Memory B cell (primary cell): ENCODE results near the gene CREB3L1.

ENCODE experiments used
- ATAC-seq: fragments of 150-1000 bp; cut with Tn5 transposase; 2 replicates; pipeline ENCODE4 v1.10.0; 2021; ENCODE audit warnings: low read depth, mild to moderate bottlenecking, moderate library complexity
- DNase-seq, 2 donors: peaks; one replicate each; pipeline ENCODE4 v3.0.0; 2022; ENCODE audit warnings: low spot score in 2 of 2
- H3K27ac Mint-ChIP-seq: one replicate; pipeline ENCODE4 v1.8.0; 2022; ENCODE audit warnings: mild to moderate bottlenecking, moderate library complexity, mixed read lengths
- H3K27me3 Mint-ChIP-seq: one replicate; pipeline ENCODE4 v1.8.0; 2022; ENCODE audit warnings: mixed read lengths
- H3K36me3 Mint-ChIP-seq: one replicate; pipeline ENCODE4 v1.8.0; 2022; ENCODE audit warnings: mild to moderate bottlenecking, mixed read lengths
- H3K4me1 Mint-ChIP-seq: one replicate; pipeline ENCODE4 v1.8.0; 2022; ENCODE audit warnings: mixed read lengths
- H3K4me3 Mint-ChIP-seq: one replicate; pipeline ENCODE4 v1.8.0; 2022; ENCODE audit warnings: mild to moderate bottlenecking, moderate library complexity, mixed read lengths
- H3K9me3 Mint-ChIP-seq: one replicate; pipeline ENCODE4 v1.8.0; 2022; ENCODE audit warnings: mixed read lengths

CREB3L1 gene

GRCh38 chr11:46242952-46243795 is 34.3 kb upstream of the CREB3L1 start:
- Mint-ChIP-seq H3K9me3 (no peaks in the 10 kb centered on the region), H3K27me3 (peaks cover 18% of the 10 kb centered on the region), H3K36me3 (no peaks in the 10 kb centered on the region), H3K4me3 (peak overlapping the region; percentile 83), H3K27ac (no peak overlapping the region), H3K4me1 (peaks cover 3% of the 10 kb centered on the region)
- DNase-seq (peak; percentile 72 to 80), ATAC-seq (peak; percentile 73)

- Mint-ChIP-seq H3K9me3 (no peaks in the 10 kb centered on the region), H3K27me3 (peaks cover 20% of the 10 kb centered on the region), H3K4me3 (peak overlapping the region; percentile 83), H3K36me3 (no peaks in the 10 kb centered on the region), H3K4me1 (peaks cover 3% of the 10 kb centered on the region), H3K27ac (no peak overlapping the region)
- ATAC-seq, result no peak
- DNase-seq, result no peak
Measured at GRCh38 chr11:46243796-46244109, 33.7 kb upstream of the CREB3L1 start.

GRCh38 chr11:46246521-46246920 is 30.9 kb upstream of the CREB3L1 start:
- no peak overlapping the region for H3K27ac Mint-ChIP-seq
- no peak for ATAC-seq
- no peak for DNase-seq
- H3K9me3 Mint-ChIP-seq, result no peaks in the 10 kb centered on the region
- H3K4me1 Mint-ChIP-seq, result no peaks in the 10 kb centered on the region
- H3K36me3 Mint-ChIP-seq, result no peaks in the 10 kb centered on the region
- peaks cover 17% of the 10 kb centered on the region for H3K27me3 Mint-ChIP-seq
- H3K4me3 Mint-ChIP-seq, result no peak overlapping the region

GRCh38 chr11:46247090-46247489 is 30.4 kb upstream of the CREB3L1 start:
- Mint-ChIP-seq H3K4me1 (no peaks in the 10 kb centered on the region), H3K4me3 (no peak overlapping the region), H3K36me3 (no peaks in the 10 kb centered on the region), H3K9me3 (no peaks in the 10 kb centered on the region), H3K27me3 (peaks cover 17% of the 10 kb centered on the region), H3K27ac (no peak overlapping the region)
- ATAC-seq, result no peak
- no peak for DNase-seq

- no peak for DNase-seq
- Mint-ChIP-seq H3K9me3 (no peaks in the 10 kb centered on the region), H3K27ac (no peak overlapping the region), H3K4me1 (no peaks in the 10 kb centered on the region), H3K27me3 (peaks cover 22% of the 10 kb centered on the region), H3K36me3 (no peaks in the 10 kb centered on the region), H3K4me3 (no peak overlapping the region)
- no peak for ATAC-seq
Measured at GRCh38 chr11:46247659-46248058, 29.8 kb upstream of the CREB3L1 start.

DNA sequence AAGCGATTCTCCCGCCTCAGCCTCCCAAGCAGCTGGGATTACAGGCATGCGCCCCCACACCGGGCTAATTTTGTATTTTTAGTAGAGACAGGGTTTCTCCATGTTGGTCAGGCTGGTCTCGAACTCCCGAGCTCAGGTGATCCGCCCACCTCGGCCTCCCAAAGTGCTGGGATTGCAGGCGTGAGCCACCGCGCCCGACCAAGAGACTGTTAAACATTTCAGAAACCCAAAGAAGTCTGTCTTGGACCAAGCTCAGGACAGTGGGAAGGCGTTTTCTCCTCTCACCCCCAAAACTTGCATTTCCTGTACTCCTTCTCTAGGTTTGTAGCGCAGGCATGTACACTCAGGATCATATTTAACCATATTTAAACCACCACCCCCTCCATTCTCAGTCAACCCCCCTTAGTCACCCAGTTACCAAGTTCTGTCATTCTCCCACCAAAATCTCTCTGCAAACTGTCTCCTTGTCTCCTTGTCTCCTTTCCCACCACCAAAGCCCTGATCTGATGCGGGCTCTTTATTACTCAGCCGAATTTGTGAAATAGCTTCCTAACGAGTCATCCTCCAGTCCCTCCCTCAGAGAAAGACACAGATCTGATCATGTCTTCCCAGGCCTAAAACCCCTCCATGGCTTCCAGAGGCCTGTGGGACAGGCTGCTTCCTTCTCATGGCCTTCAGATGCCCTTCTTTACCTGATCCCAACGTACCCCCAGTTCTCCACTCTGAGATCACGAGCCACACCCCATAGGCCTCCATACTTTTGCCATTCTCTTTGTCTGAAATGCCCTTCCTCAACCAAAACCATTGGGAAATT is 29.0 kb upstream of the CREB3L1 start:
- Mint-ChIP-seq H3K9me3 (no peaks in the 10 kb centered on the region), H3K4me3 (no peak overlapping the region), H3K27me3 (peaks cover 22% of the 10 kb centered on the region), H3K4me1 (no peaks in the 10 kb centered on the region), H3K36me3 (no peaks in the 10 kb centered on the region), H3K27ac (no peak overlapping the region)
- ATAC-seq (no peak), DNase-seq (no peak)

DNA sequence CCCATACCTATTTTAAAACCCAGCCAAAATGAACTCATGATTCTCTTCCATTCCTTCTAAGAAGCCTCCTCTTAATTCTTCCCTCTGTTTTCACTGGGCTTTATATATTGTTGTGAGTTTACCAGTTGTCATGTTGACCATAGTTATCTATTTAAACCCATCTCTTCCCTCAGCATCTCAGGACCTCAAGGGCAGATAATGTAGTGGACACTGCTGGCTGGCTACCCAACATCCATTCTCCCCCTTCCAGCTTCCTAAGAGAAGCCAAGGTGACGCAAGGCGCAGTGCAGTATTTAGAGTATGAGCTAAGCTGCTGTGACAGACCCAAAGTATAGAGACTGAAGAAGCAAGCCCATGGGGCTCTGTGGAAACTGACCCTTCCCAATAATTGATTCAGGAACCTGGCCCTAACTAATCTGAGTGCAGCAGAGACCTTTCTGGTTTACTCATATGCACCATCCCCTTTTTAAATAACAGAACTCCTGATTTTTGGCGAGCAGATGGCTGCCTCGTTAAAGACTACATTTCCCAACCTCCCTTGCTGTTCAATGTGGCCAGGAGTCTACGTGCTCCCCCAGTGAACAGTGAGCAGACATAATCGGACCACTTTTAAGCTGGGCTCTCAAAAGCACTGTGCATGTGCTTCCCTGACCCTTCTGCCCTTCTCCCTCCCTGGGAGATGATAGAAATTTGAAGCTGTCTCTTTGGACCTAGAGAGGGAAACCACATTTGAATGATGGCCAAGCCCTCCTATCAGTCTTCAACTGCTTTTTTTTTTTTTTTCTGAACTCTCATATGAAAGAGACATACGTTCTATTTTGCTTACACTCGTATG is 28.1 kb upstream of the CREB3L1 start:
- Mint-ChIP-seq H3K4me3 (no peak overlapping the region), H3K27ac (no peak overlapping the region), H3K36me3 (no peaks in the 10 kb centered on the region), H3K9me3 (no peaks in the 10 kb centered on the region), H3K27me3 (peaks cover 20% of the 10 kb centered on the region), H3K4me1 (no peaks in the 10 kb centered on the region)
- DNase-seq (no peak), ATAC-seq (no peak)

DNA sequence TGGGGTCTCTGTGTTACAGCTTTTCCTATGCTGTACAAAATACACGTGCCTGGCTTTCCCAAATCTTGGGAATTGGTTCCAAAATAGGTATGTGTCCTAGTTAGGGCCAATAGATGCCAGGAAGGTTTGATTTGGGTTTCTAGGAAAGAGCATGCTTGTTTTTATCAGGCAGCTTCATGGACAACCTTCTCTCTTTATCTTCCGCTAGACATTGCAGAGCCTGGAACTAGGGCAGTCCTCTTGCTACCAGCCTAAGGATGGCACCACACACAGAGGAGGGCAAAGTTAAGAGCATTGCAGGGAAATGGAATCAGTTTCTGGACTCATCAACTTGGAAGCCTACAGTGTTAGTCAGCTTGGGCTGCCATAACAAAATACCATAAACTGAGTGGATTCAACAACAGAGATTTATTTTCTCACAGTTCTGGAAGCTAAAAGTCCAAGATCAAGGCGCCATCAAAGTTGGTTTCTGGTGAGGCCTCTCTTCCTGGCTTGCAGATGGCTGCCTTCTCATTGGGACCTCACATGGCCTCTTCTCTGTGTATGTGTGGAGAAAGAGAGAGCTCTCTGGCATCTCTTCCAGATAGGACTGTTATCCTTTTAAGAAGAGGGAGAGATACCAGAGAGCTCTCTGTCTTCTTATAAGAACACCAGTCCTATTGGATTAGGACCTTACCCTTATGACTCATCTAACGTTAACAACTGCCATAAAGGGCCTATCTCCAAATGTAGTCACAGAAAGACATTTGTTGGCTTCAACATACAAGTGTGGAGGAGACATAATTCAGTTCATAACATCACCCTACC is 27.3 kb upstream of the CREB3L1 start:
- H3K27ac Mint-ChIP-seq, result no peak overlapping the region
- ATAC-seq, result no peak

DNA sequence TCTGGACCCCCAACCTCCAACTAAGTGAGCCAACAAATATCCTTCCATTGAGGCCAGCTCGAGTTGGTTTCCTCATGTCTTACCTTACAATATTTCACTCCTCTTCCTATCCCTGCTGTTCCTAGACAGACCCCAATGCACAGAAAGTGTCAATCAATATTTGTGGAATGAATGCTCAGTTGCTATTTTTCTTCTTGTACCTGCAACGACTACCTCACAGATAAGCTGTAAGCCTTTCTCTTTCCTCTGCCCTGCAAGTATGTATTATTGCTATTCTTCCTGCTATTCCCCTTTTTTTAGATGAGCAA is 26.8 kb upstream of the CREB3L1 start:
- Mint-ChIP-seq H3K27ac (no peak overlapping the region), H3K9me3 (no peaks in the 10 kb centered on the region), H3K4me1 (no peaks in the 10 kb centered on the region), H3K27me3 (peaks cover 17% of the 10 kb centered on the region), H3K4me3 (no peak overlapping the region), H3K36me3 (no peaks in the 10 kb centered on the region)
- ATAC-seq (no peak), DNase-seq (no peak)

More for the DNA sequence above, 27.3 kb upstream of the CREB3L1 start:
- Mint-ChIP-seq H3K27me3 (peaks cover 20% of the 10 kb centered on the region), H3K4me3 (no peak overlapping the region), H3K9me3 (no peaks in the 10 kb centered on the region), H3K4me1 (no peaks in the 10 kb centered on the region), H3K36me3 (no peaks in the 10 kb centered on the region)
- DNase-seq, result no peak

- Mint-ChIP-seq H3K27me3 (peaks cover 18% of the 10 kb centered on the region), H3K4me3 (no peak overlapping the region), H3K36me3 (no peaks in the 10 kb centered on the region), H3K27ac (no peak overlapping the region), H3K4me1 (no peaks in the 10 kb centered on the region), H3K9me3 (no peaks in the 10 kb centered on the region)
- DNase-seq (no peak), ATAC-seq (no peak)
Measured at GRCh38 chr11:46251954-46252353, 25.5 kb upstream of the CREB3L1 start.

DNA sequence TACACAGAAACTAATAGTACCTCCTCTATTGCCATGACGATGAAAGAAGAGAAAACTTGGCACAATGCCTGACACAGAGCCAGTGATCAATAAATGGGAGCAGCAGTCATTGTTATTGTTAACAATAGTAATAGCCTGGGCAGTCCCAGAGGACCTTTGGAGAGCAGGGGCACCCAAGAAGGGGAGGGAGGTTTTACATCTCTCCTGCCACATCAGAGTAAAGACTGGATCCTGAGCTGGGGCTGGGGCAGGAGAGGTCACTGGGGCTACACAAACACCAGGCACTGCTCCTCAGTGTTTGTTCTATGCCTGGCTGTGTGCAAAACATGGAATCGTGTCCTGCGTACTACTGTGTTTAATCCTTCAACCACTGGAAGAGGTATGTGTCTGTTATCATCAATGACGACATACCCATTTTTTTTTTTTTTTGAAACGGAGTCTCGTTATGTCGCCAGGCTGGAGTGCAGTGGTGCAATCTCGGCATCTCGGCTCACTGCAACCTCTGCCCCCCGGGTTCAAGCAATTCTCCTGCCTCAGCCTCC is 25.0 kb upstream of the CREB3L1 start:
- no peaks in the 10 kb centered on the region for H3K36me3 Mint-ChIP-seq
- H3K4me3 Mint-ChIP-seq, result no peak overlapping the region
- H3K9me3 Mint-ChIP-seq, result no peaks in the 10 kb centered on the region
- peaks cover 17% of the 10 kb centered on the region for H3K27me3 Mint-ChIP-seq
- no peaks in the 10 kb centered on the region for H3K4me1 Mint-ChIP-seq
- DNase-seq (no peak), ATAC-seq (no peak)
- H3K27ac Mint-ChIP-seq, result no peak overlapping the region

DNA sequence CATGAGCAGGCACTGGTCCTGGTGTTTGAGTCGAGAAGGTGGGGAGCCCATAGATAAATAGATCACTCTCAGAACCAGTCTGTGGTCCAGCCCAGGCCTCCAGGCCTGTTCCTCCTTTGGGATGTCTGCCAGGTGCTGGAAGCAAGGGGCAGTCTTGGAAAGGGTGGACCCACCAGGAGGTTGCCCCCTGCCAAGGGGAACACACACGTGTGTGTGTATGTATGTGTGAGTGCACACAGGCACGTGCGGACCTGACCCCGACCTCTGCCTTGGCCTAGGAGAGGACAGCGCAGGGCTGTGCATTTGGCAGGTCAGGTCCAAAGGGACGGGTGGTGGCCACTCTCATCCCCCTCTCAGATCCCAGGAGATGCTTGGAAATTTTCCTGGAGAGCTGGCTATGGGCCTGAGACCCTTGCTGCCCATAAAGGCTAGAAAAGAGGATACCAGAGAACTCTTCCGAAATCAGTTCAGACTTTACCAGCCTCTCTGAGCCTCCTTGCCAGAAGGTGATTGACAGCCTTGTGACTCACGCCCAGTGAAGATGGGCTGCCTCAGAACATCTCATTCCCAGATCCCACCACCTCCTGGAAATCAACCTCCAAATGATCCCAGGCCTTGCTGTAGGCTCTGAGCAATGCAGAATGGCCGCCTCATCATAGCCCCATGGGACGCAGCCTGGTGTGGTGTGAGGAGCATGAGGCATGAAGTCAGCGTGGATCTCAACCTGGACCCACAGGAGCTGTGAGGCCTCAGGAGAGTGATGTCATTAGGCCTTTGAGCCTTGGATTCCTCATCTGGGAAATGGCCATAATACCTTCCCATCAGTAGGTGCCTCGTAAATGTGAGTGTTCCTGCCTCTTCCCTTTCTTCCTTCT is 24.0 kb upstream of the CREB3L1 start:
- Mint-ChIP-seq H3K9me3 (no peaks in the 10 kb centered on the region), H3K36me3 (no peaks in the 10 kb centered on the region), H3K27ac (no peak overlapping the region), H3K4me3 (no peak overlapping the region), H3K27me3 (peaks cover 17% of the 10 kb centered on the region), H3K4me1 (no peaks in the 10 kb centered on the region)
- ATAC-seq (no peak), DNase-seq (no peak)

GRCh38 chr11:46254133-46254491 is 23.4 kb upstream of the CREB3L1 start:
- no peak for ATAC-seq

More at GRCh38 chr11:46254133-46254491, 23.4 kb upstream of the CREB3L1 start:
- no peak for DNase-seq
- Mint-ChIP-seq H3K27ac (no peak overlapping the region), H3K9me3 (no peaks in the 10 kb centered on the region), H3K4me3 (no peak overlapping the region), H3K27me3 (peaks cover 12% of the 10 kb centered on the region), H3K36me3 (no peaks in the 10 kb centered on the region), H3K4me1 (no peaks in the 10 kb centered on the region)
